GM18505 (cell line): ENCODE results near the gene TMEM266.

Experiments used
- ATAC-seq: cut with Tn5 transposase; IDR thresholded peaks from one replicate; pipeline ENCODE4 v1.9.1; 2021; ENCODE audit not compliant: unreplicated experiment
- POLR2A ChIP-seq: IDR thresholded peaks from 4 replicates; pipeline ENCODE4 v1.6.1; 2011; ENCODE audit warnings: borderline replicate concordance; ENCODE audit not compliant: insufficient read depth, insufficient read length; ENCODE audit errors: extremely low read depth

The TMEM266 gene

GRCh38 chr15:76084256-76084655, 24.5 kb downstream of the TMEM266 start:
- ATAC-seq: no peak
- TF ChIP-seq POLR2A: no peak

- ATAC-seq: no peak
- no peak for TF ChIP-seq POLR2A
Measured at GRCh38 chr15:76098685-76099084, 38.9 kb downstream of the TMEM266 start.

- no peak for ATAC-seq
- TF ChIP-seq POLR2A: no peak
Measured at GRCh38 chr15:76099388-76099787, 39.6 kb downstream of the TMEM266 start.

- TF ChIP-seq POLR2A: no peak
Measured at GRCh38 chr15:76100361-76100760, 40.6 kb downstream of the TMEM266 start.

GRCh38 chr15:76101655-76102054, 41.9 kb downstream of the TMEM266 start:
- no peak for ATAC-seq
- no peak for TF ChIP-seq POLR2A

More at GRCh38 chr15:76100361-76100760, 40.6 kb downstream of the TMEM266 start:
- no peak for ATAC-seq

GRCh38 chr15:76105391-76105790, 45.6 kb downstream of the TMEM266 start:
- ATAC-seq: no peak
- no peak for TF ChIP-seq POLR2A

GRCh38 chr15:76105911-76106310, 46.1 kb downstream of the TMEM266 start:
- no peak for TF ChIP-seq POLR2A
- no peak for ATAC-seq

GRCh38 chr15:76107169-76107568, 47.4 kb downstream of the TMEM266 start:
- no peak for ATAC-seq
- TF ChIP-seq POLR2A: no peak

- no peak for ATAC-seq
- no peak for TF ChIP-seq POLR2A
Measured at GRCh38 chr15:76108021-76108723, 48.4 kb downstream of the TMEM266 start.

GRCh38 chr15:76109046-76109445, 49.3 kb downstream of the TMEM266 start:
- no peak for ATAC-seq
- no peak for TF ChIP-seq POLR2A

GRCh38 chr15:76114561-76114960, 54.8 kb downstream of the TMEM266 start:
- no peak for TF ChIP-seq POLR2A
- ATAC-seq: no peak

GRCh38 chr15:76116138-76116885, 56.5 kb downstream of the TMEM266 start:
- no peak for ATAC-seq
- no peak for TF ChIP-seq POLR2A

GRCh38 chr15:76117181-76117580, 57.4 kb downstream of the TMEM266 start:
- no peak for ATAC-seq
- no peak for TF ChIP-seq POLR2A

GRCh38 chr15:76118767-76119166, 59.0 kb downstream of the TMEM266 start:
- TF ChIP-seq POLR2A: no peak
- no peak for ATAC-seq
